HFFc6 (cell line): ENCODE measurements around the gene COCH. TPM values are rescaled to one million over a fixed set of nuclear protein-coding genes. Genes with fewer than 3 reads are reported as not detected.

Source experiments
- DNase-seq: peaks from one replicate; pipeline ENCODE4 v3.0.0-alpha.2; 2018
- H3K27ac Mint-ChIP-seq: 2 replicates; pipeline ENCODE4 v1.8.0; 2020; ENCODE audit warnings: mild to moderate bottlenecking, mixed read lengths
- H3K27me3 Mint-ChIP-seq: 2 replicates; pipeline ENCODE4 v1.8.0; 2021; ENCODE audit warnings: mild to moderate bottlenecking, moderate library complexity, mixed read lengths; ENCODE audit not compliant: insufficient read depth
- H3K36me3 Mint-ChIP-seq: 2 replicates; pipeline ENCODE4 v1.8.0; 2021; ENCODE audit warnings: low read depth, mixed read lengths
- H3K4me1 Mint-ChIP-seq: 2 replicates; pipeline ENCODE4 v1.8.0; 2020; ENCODE audit warnings: low read depth, mixed read lengths
- H3K4me3 Mint-ChIP-seq: 2 replicates; pipeline ENCODE4 v1.8.0; 2020; ENCODE audit warnings: mild to moderate bottlenecking, moderate library complexity, mixed read lengths
- H3K9me3 Mint-ChIP-seq: 2 replicates; pipeline ENCODE4 v1.8.0; 2020; ENCODE audit warnings: mild to moderate bottlenecking, mixed read lengths
- CTCF ChIP-seq: fragments of 200-600 bp; sonication (generic); IDR thresholded peaks from 2 replicates; pipeline ENCODE4 v1.5.0; 2021; ENCODE audit warnings: antibody characterized with exemption, mild to moderate bottlenecking
- total RNA-seq, 6 experiments: library from RNA; stranded (reverse); fragmentation: NEBNext Ultra II Directional; extraction: Animal tissue kit (Norgen Biotek cat#: 25700); gene quantifications; 2 replicates in 1 of 6; 3 replicates in 5 of 6; pipeline ENCODE4 v1.2.3, GENCODE V29; 2021

COCH gene
- total RNA-seq, 6 experiments from 2014 or later, result not detected

- peaks cover 10% of the 10 kb centered on the region for H3K27me3 Mint-ChIP-seq
- no peak for DNase-seq
These were observed 4.7 kb upstream of the COCH start for GRCh38 chr14:30869551-30870155.

GRCh38 chr14:30872602-30873001 is 1.8 kb upstream of the COCH start:
- H3K27me3 Mint-ChIP-seq, result peaks cover 27% of the 10 kb centered on the region
- H3K4me1 Mint-ChIP-seq, result no peaks in the 10 kb centered on the region
- H3K27ac Mint-ChIP-seq, result no peak overlapping the region
- DNase-seq, result no peak
- H3K36me3 Mint-ChIP-seq, result no peaks in the 10 kb centered on the region
- no peak overlapping the region for H3K4me3 Mint-ChIP-seq
- TF ChIP-seq CTCF, result no peak
- no peaks in the 10 kb centered on the region for H3K9me3 Mint-ChIP-seq

More at GRCh38 chr14:30869551-30870155, 4.7 kb upstream of the COCH start:
- no peak overlapping the region for H3K27ac Mint-ChIP-seq
- TF ChIP-seq CTCF, result no peak
- no peaks in the 10 kb centered on the region for H3K4me1 Mint-ChIP-seq
- H3K9me3 Mint-ChIP-seq, result no peaks in the 10 kb centered on the region
- no peak overlapping the region for H3K4me3 Mint-ChIP-seq
- no peaks in the 10 kb centered on the region for H3K36me3 Mint-ChIP-seq

- H3K27ac Mint-ChIP-seq, result no peak overlapping the region
- DNase-seq, result no peak
- TF ChIP-seq CTCF, result no peak
- H3K4me1 Mint-ChIP-seq, result no peaks in the 10 kb centered on the region
- H3K4me3 Mint-ChIP-seq, result no peak overlapping the region
- H3K36me3 Mint-ChIP-seq, result no peaks in the 10 kb centered on the region
- no peaks in the 10 kb centered on the region for H3K9me3 Mint-ChIP-seq
- H3K27me3 Mint-ChIP-seq, result peaks cover 27% of the 10 kb centered on the region
These were observed 845 bp upstream of the COCH start for GRCh38 chr14:30873308-30874119.

GRCh38 chr14:30874999-30875787 is 834 bp downstream of the COCH start:
- Mint-ChIP-seq H3K4me3 (no peak overlapping the region), H3K36me3 (no peaks in the 10 kb centered on the region), H3K27ac (no peak overlapping the region), H3K4me1 (no peaks in the 10 kb centered on the region), H3K9me3 (no peaks in the 10 kb centered on the region), H3K27me3 (peaks cover 27% of the 10 kb centered on the region)
- no peak for TF ChIP-seq CTCF
- no peak for DNase-seq

GRCh38 chr14:30875788-30876053 is 1.4 kb downstream of the COCH start:
- TF ChIP-seq CTCF, result no peak
- Mint-ChIP-seq H3K36me3 (no peaks in the 10 kb centered on the region), H3K4me1 (no peaks in the 10 kb centered on the region)

More at GRCh38 chr14:30875788-30876053, 1.4 kb downstream of the COCH start:
- H3K9me3 Mint-ChIP-seq, result no peaks in the 10 kb centered on the region
- H3K27me3 Mint-ChIP-seq, result peaks cover 27% of the 10 kb centered on the region
- H3K27ac Mint-ChIP-seq, result no peak overlapping the region
- DNase-seq, result no peak
- no peak overlapping the region for H3K4me3 Mint-ChIP-seq
